NT2/D1 (cell line): ENCODE results near the gene D2HGDH.
"Not testable (repeated sequence)": the region's sequence is repeated elsewhere in the genome, so short reads cannot be mapped to it uniquely, and the experiment has no call there.

ENCODE experiments used
- DNase-seq: peaks from one replicate; pipeline ENCODE4 v3.0.0-alpha.2; 2011; ENCODE audit warnings: low read depth, low spot score
- H3K27me3 ChIP-seq: 2 replicates; pipeline ENCODE4 v1.6.0; 2011; ENCODE audit warnings: mild to moderate bottlenecking; ENCODE audit not compliant: insufficient read length, insufficient read depth
- H3K36me3 ChIP-seq: 2 replicates; pipeline ENCODE4 v1.6.1; 2011; ENCODE audit warnings: mild to moderate bottlenecking, low read length, mixed read lengths; ENCODE audit not compliant: insufficient read depth, insufficient read length
- H3K4me1 ChIP-seq: 2 replicates; pipeline ENCODE4 v1.5.1; 2011; ENCODE audit not compliant: insufficient read depth, insufficient read length
- H3K4me3 ChIP-seq: 2 replicates; pipeline ENCODE4 v1.5.1; 2011; ENCODE audit warnings: low read depth; ENCODE audit not compliant: insufficient read length
- H3K9ac ChIP-seq: 2 replicates; pipeline ENCODE4 v1.6.0; 2011; ENCODE audit warnings: low read depth; ENCODE audit not compliant: insufficient read length
- H3K9me3 ChIP-seq: 2 replicates; pipeline ENCODE4 v1.5.1; 2011; ENCODE audit warnings: mild to moderate bottlenecking, low read length; ENCODE audit not compliant: insufficient read depth
- SUZ12 ChIP-seq: IDR thresholded peaks from 2 replicates; pipeline ENCODE4 v1.6.1; 2011; ENCODE audit not compliant: insufficient read length, insufficient read depth; ENCODE audit errors: extremely low read depth
- YY1 ChIP-seq: IDR thresholded peaks from 2 replicates; pipeline ENCODE4 v1.6.1; 2011; ENCODE audit not compliant: insufficient read length, insufficient read depth
- ZNF274 ChIP-seq: IDR thresholded peaks from 2 replicates; pipeline ENCODE4 v1.6.1; 2011; ENCODE audit warnings: mild to moderate bottlenecking, low read depth, low read length

D2HGDH gene

GRCh38 chr2:241728000-241728399 lies 6.4 kb upstream of the D2HGDH start:
- TF ChIP-seq YY1 (no peak), ZNF274 (no peak), SUZ12 (no peak)
- Histone ChIP-seq H3K36me3 (peaks cover 53% of the 10 kb centered on the region), H3K4me1 (no peaks in the 10 kb centered on the region), H3K9me3 (peaks cover 7% of the 10 kb centered on the region), H3K4me3 (no peak overlapping the region), H3K9ac (no peak overlapping the region), H3K27me3 (no peaks in the 10 kb centered on the region)
- no peak for DNase-seq

GRCh38 chr2:241728627-241729026 lies 5.8 kb upstream of the D2HGDH start:
- H3K4me1 ChIP-seq, result peaks cover 3% of the 10 kb centered on the region
- H3K27me3 ChIP-seq, result peaks cover 5% of the 10 kb centered on the region
- no peak for DNase-seq
- TF ChIP-seq ZNF274 (no peak), SUZ12 (no peak), YY1 (no peak)
- H3K9me3 ChIP-seq, result 0 out of 2 replicates have a peak, but pooled peaks cover under 1% of the 10 kb centered on the region
- peaks cover 47% of the 10 kb centered on the region for H3K36me3 ChIP-seq
- no peak overlapping the region for H3K4me3 ChIP-seq
- no peak overlapping the region for H3K9ac ChIP-seq

GRCh38 chr2:241729868-241730267 lies 4.6 kb upstream of the D2HGDH start:
- no peak for TF ChIP-seq SUZ12
- no peak for TF ChIP-seq ZNF274
- no peak for TF ChIP-seq YY1
- Histone ChIP-seq H3K9me3 (no peaks in the 10 kb centered on the region), H3K4me1 (peaks cover 8% of the 10 kb centered on the region), H3K36me3 (peaks cover 35% of the 10 kb centered on the region), H3K27me3 (peaks cover 9% of the 10 kb centered on the region), H3K9ac (no peak overlapping the region), H3K4me3 (no peak overlapping the region)
- DNase-seq, result no peak

- DNase-seq, result no peak
- Histone ChIP-seq H3K9ac (no peak overlapping the region), H3K27me3 (peaks cover 9% of the 10 kb centered on the region), H3K4me1 (peaks cover 8% of the 10 kb centered on the region), H3K4me3 (no peak overlapping the region), H3K36me3 (peaks cover 26% of the 10 kb centered on the region), H3K9me3 (no peaks in the 10 kb centered on the region)
- no peak for TF ChIP-seq ZNF274
- TF ChIP-seq SUZ12, result no peak
- no peak for TF ChIP-seq YY1
Observed at GRCh38 chr2:241730671-241731293, 3.6 kb upstream of the D2HGDH start.

- not testable (repeated sequence) for H3K27me3 ChIP-seq, H3K9me3 ChIP-seq, H3K9ac ChIP-seq, DNase-seq, H3K4me3 ChIP-seq
- Histone ChIP-seq H3K4me1 (peaks cover 11% of the 10 kb centered on the region), H3K36me3 (peaks cover 16% of the 10 kb centered on the region)
Observed at GRCh38 chr2:241732513-241733186, 1.8 kb upstream of the D2HGDH start.

- no peak for TF ChIP-seq SUZ12
- TF ChIP-seq ZNF274, result no peak
- no peak for TF ChIP-seq YY1
- H3K9me3 ChIP-seq, result no peaks in the 10 kb centered on the region
- H3K36me3 ChIP-seq, result peaks cover 14% of the 10 kb centered on the region
- H3K9ac ChIP-seq, result peak overlapping the region; percentile 82
- H3K27me3 ChIP-seq, result peaks cover 9% of the 10 kb centered on the region
- no peak for DNase-seq
- H3K4me1 ChIP-seq, result peaks cover 15% of the 10 kb centered on the region
- H3K4me3 ChIP-seq, result peak overlapping the region; percentile 97
Observed at GRCh38 chr2:241733391-241734207, 831 bp upstream of the D2HGDH start.

- Histone ChIP-seq H3K27me3 (peaks cover 9% of the 10 kb centered on the region), H3K4me1 (peaks cover 15% of the 10 kb centered on the region), H3K9ac (peak overlapping the region; percentile 82), H3K4me3 (peak overlapping the region; percentile 97), H3K36me3 (peaks cover 16% of the 10 kb centered on the region), H3K9me3 (no peaks in the 10 kb centered on the region)
- no peak for TF ChIP-seq ZNF274
- no peak for DNase-seq
Observed at GRCh38 chr2:241734208-241734466, 293 bp upstream of the D2HGDH start.
